Neural cell (in vitro differentiated cells): ENCODE measurements around the gene HRK. TPM values are rescaled to one million over a fixed set of nuclear protein-coding genes. Genes with fewer than 3 reads are reported as not detected.

Experiments used
- H2AFZ ChIP-seq: fragments of 200-600, 300-800 bp; sonication (generic), shearing (Covaris generic); 2 replicates; pipeline ENCODE4 v1.6.0; 2014; ENCODE audit warnings: low read depth, mild to moderate bottlenecking, antibody characterized with exemption, low read length, moderate library complexity
- H3F3A ChIP-seq: fragments of 200-600 bp; shearing (Covaris generic); 2 replicates; pipeline ENCODE4 v1.6.1; 2016; ENCODE audit warnings: mild to moderate bottlenecking, moderate library complexity, mixed read lengths, antibody characterized with exemption, low read length; ENCODE audit not compliant: insufficient read depth, poor library complexity, severe bottlenecking
- H3K27ac ChIP-seq: fragments of 200-600, 300-800 bp; sonication (generic), shearing (Covaris generic); 2 replicates; pipeline ENCODE4 v1.5.1; 2014; ENCODE audit warnings: mild to moderate bottlenecking, low read length, moderate library complexity
- H3K27me3 ChIP-seq: fragments of 300-800, 200-600 bp; sonication (generic), shearing (Covaris generic); 2 replicates; pipeline ENCODE4 v1.6.0; 2014; ENCODE audit warnings: mild to moderate bottlenecking, low read depth, low read length, moderate library complexity; ENCODE audit not compliant: insufficient read depth
- H3K36me3 ChIP-seq: fragments of 300-800, 200-600 bp; sonication (generic), shearing (Covaris generic); 2 replicates; pipeline ENCODE4 v1.5.1; 2014; ENCODE audit warnings: mild to moderate bottlenecking, antibody characterized with exemption, low read length, moderate library complexity; ENCODE audit not compliant: insufficient read depth
- H3K4me2 ChIP-seq: fragments of 300-800, 200-600 bp; sonication (generic), shearing (Covaris generic); 2 replicates; pipeline ENCODE4 v1.6.0; 2014; ENCODE audit warnings: mild to moderate bottlenecking, low read length
- H3K4me3 ChIP-seq: fragments of 300-800, 200-600 bp; sonication (generic), shearing (Covaris generic); 2 replicates; pipeline ENCODE4 v1.5.1; 2014; ENCODE audit warnings: mild to moderate bottlenecking, low read length, moderate library complexity
- H3K79me2 ChIP-seq: fragments of 200-600 bp; shearing (Covaris generic); replicated peaks from 2 replicates; pipeline ENCODE4 v1.6.0; 2014; ENCODE audit warnings: mild to moderate bottlenecking, low read length, moderate library complexity; ENCODE audit not compliant: insufficient read depth
- H3K9ac ChIP-seq: fragments of 300-800, 200-600 bp; sonication (generic), shearing (Covaris generic); 2 replicates; pipeline ENCODE4 v1.6.1; 2016; ENCODE audit warnings: mild to moderate bottlenecking, low read length, mixed read lengths
- H3K9me2 ChIP-seq: fragments of 200-600 bp; shearing (Covaris generic); 2 replicates; pipeline ENCODE4 v1.6.1; 2016; ENCODE audit warnings: mild to moderate bottlenecking, low read length, mixed read lengths; ENCODE audit not compliant: insufficient read depth
- H3K9me3 ChIP-seq: fragments of 200-600, 300-800 bp; sonication (generic), shearing (Covaris generic); 2 replicates; pipeline ENCODE4 v1.6.1; 2016; ENCODE audit warnings: mild to moderate bottlenecking, mixed run types, low read length, moderate library complexity, mixed read lengths
- H4K20me1 ChIP-seq: fragments of 200-600 bp; shearing (Covaris generic); 2 replicates; pipeline ENCODE4 v1.6.1; 2016; ENCODE audit warnings: mild to moderate bottlenecking, mixed run types; ENCODE audit not compliant: insufficient read depth
- EP300 ChIP-seq: fragments of 450-650 bp; conservative IDR thresholded peaks from 2 replicates; pipeline ENCODE4 v1.6.1; 2014; ENCODE audit warnings: antibody characterized with exemption, mild to moderate bottlenecking, moderate library complexity; ENCODE audit not compliant: poor library complexity, severe bottlenecking
- EZH2 ChIP-seq: fragments of 200-600, 300-800 bp; shearing (Covaris generic), sonication (generic); IDR thresholded peaks from 2 replicates; pipeline ENCODE4 v1.6.1; 2014; ENCODE audit warnings: antibody characterized with exemption, low read length, borderline replicate concordance, mild to moderate bottlenecking; ENCODE audit not compliant: insufficient read depth, poor library complexity, severe bottlenecking
- MXI1 ChIP-seq: fragments of 450-650 bp; conservative IDR thresholded peaks from 2 replicates; pipeline ENCODE4 v1.6.1; 2014; ENCODE audit warnings: antibody characterized with exemption, mild to moderate bottlenecking; ENCODE audit not compliant: poor library complexity, severe bottlenecking
- POLR2AphosphoS5 ChIP-seq: IDR thresholded peaks from 2 replicates; pipeline ENCODE4 v1.6.1; 2012
- RAD21 ChIP-seq: fragments of 450-650 bp; conservative IDR thresholded peaks from 2 replicates; pipeline ENCODE4 v1.6.1; 2014; ENCODE audit warnings: antibody characterized with exemption, mild to moderate bottlenecking, moderate library complexity
- SMC3 ChIP-seq: fragments of 450-650 bp; conservative IDR thresholded peaks from 2 replicates; pipeline ENCODE4 v1.6.1; 2014; ENCODE audit warnings: antibody characterized with exemption, mild to moderate bottlenecking, moderate library complexity; ENCODE audit not compliant: poor library complexity
- TAF1 ChIP-seq: IDR thresholded peaks from 2 replicates; pipeline ENCODE4 v1.6.1; 2012; ENCODE audit warnings: low read depth
- polyA plus RNA-seq: library from polyadenylated mRNA; depleted of rRNA; stranded (reverse); fragments of >200 nt; gene quantifications from 2 replicates; pipeline ENCODE4 v1.2.3, GENCODE V29; 2014
- TF ChIP-seq, protein P1 (sequence below): fragments of 450-650 bp; IDR thresholded peaks from 2 replicates; pipeline ENCODE4 v1.5.1; 2014; ENCODE audit warnings: antibody characterized with exemption, mild to moderate bottlenecking, moderate library complexity; ENCODE audit not compliant: poor library complexity, severe bottlenecking
- TF ChIP-seq, protein P2 (sequence below): IDR thresholded peaks from 2 replicates; pipeline ENCODE4 v1.6.1; 2012; ENCODE audit warnings: borderline replicate concordance

Gene HRK
- polyA plus RNA-seq, 1 donor from 2014 or later, result 1.4 TPM

DNA sequence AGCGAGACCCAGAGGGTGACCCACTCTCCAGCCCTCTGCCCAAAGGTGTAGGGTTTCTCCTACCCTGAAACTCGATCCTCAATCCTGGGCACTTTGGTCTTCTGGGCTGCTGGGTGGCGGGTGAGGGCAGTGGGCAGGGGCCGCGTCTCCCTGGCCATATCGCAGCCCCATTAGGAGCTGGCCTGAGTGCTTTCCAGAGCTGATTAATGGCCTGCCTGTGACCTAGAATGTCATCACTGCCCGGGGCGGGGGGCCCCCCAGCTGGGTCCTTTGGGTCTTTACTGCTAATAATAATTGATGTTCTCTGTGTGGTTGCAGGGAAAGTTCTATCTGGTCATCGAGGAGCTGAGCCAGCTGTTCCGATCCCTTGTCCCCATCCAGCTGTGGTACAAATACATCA lies 47.8 kb downstream of the HRK start:
- no peaks in the 10 kb centered on the region for H3K79me2 ChIP-seq
- no peak overlapping the region for H3K27ac ChIP-seq
- no peaks in the 10 kb centered on the region for H3F3A ChIP-seq
- TF ChIP-seq, protein P1, sequence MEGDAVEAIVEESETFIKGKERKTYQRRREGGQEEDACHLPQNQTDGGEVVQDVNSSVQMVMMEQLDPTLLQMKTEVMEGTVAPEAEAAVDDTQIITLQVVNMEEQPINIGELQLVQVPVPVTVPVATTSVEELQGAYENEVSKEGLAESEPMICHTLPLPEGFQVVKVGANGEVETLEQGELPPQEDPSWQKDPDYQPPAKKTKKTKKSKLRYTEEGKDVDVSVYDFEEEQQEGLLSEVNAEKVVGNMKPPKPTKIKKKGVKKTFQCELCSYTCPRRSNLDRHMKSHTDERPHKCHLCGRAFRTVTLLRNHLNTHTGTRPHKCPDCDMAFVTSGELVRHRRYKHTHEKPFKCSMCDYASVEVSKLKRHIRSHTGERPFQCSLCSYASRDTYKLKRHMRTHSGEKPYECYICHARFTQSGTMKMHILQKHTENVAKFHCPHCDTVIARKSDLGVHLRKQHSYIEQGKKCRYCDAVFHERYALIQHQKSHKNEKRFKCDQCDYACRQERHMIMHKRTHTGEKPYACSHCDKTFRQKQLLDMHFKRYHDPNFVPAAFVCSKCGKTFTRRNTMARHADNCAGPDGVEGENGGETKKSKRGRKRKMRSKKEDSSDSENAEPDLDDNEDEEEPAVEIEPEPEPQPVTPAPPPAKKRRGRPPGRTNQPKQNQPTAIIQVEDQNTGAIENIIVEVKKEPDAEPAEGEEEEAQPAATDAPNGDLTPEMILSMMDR, result no peak
- TF ChIP-seq MXI1 (no peak), TAF1 (no peak), RAD21 (no peak), EZH2 (no peak), EP300 (no peak)
- TF ChIP-seq, protein P2, sequence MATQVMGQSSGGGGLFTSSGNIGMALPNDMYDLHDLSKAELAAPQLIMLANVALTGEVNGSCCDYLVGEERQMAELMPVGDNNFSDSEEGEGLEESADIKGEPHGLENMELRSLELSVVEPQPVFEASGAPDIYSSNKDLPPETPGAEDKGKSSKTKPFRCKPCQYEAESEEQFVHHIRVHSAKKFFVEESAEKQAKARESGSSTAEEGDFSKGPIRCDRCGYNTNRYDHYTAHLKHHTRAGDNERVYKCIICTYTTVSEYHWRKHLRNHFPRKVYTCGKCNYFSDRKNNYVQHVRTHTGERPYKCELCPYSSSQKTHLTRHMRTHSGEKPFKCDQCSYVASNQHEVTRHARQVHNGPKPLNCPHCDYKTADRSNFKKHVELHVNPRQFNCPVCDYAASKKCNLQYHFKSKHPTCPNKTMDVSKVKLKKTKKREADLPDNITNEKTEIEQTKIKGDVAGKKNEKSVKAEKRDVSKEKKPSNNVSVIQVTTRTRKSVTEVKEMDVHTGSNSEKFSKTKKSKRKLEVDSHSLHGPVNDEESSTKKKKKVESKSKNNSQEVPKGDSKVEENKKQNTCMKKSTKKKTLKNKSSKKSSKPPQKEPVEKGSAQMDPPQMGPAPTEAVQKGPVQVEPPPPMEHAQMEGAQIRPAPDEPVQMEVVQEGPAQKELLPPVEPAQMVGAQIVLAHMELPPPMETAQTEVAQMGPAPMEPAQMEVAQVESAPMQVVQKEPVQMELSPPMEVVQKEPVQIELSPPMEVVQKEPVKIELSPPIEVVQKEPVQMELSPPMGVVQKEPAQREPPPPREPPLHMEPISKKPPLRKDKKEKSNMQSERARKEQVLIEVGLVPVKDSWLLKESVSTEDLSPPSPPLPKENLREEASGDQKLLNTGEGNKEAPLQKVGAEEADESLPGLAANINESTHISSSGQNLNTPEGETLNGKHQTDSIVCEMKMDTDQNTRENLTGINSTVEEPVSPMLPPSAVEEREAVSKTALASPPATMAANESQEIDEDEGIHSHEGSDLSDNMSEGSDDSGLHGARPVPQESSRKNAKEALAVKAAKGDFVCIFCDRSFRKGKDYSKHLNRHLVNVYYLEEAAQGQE, result no peak
- no peak overlapping the region for H3K4me2 ChIP-seq
- peaks cover 7% of the 10 kb centered on the region for H3K36me3 ChIP-seq
- no peak overlapping the region for H2AFZ ChIP-seq
- H3K27me3 ChIP-seq, result no peaks in the 10 kb centered on the region
- H4K20me1 ChIP-seq, result no peaks in the 10 kb centered on the region
- no peaks in the 10 kb centered on the region for H3K9me2 ChIP-seq
- no peak overlapping the region for H3K9ac ChIP-seq
- H3K9me3 ChIP-seq, result no peaks in the 10 kb centered on the region
- H3K4me3 ChIP-seq, result no peak overlapping the region

DNA sequence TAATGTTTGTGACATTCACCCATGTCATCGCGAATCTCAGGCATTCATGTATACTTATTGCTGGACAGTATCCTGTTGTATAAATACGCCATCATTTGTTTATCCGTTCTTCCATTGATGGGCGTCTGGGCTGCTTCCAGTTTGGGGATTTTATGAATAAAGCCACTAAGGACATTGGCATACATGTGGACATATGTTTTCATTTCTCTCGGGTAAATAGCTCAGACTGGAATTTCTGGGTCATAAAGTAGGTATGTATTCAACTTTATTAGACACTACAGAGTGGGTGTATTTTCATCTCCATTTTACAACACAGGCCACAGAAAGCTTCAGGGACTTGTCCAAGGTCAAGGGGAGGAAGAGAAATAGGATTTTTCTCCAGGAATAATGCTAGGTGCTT lies 48.9 kb downstream of the HRK start:
- TF ChIP-seq RAD21 (no peak), SMC3 (no peak), POLR2AphosphoS5 (no peak), MXI1 (no peak), EP300 (no peak), EZH2 (no peak), TAF1 (no peak)
- TF ChIP-seq, protein P2, result no peak
- TF ChIP-seq, protein P1, result no peak

More for the DNA sequence above, 48.9 kb downstream of the HRK start:
- Histone ChIP-seq H3K9ac (no peak overlapping the region), H3K4me2 (no peak overlapping the region), H3F3A (no peaks in the 10 kb centered on the region), H3K4me3 (no peak overlapping the region), H3K27ac (no peak overlapping the region), H3K27me3 (no peaks in the 10 kb centered on the region), H3K9me3 (no peaks in the 10 kb centered on the region), H3K9me2 (no peaks in the 10 kb centered on the region), H4K20me1 (no peaks in the 10 kb centered on the region), H2AFZ (no peak overlapping the region), H3K79me2 (no peaks in the 10 kb centered on the region), H3K36me3 (peaks cover 7% of the 10 kb centered on the region)
